Smooth muscle cell (in vitro differentiated cells): ENCODE results near the gene FBXO4. TPM values are rescaled to one million over a fixed set of nuclear protein-coding genes. Genes with fewer than 3 reads are reported as not detected.

Source experiments
- DNase-seq: peaks from one replicate; lab custom pipeline; 2025; ENCODE audit not compliant: unreplicated experiment; lab: John Stamatoyannopoulos, UW
- H2AFZ ChIP-seq: fragments of 200-600 bp; sonication (generic); 2 replicates; pipeline ENCODE4 v1.6.0; 2016; ENCODE audit warnings: antibody characterized with exemption, low read depth, mild to moderate bottlenecking
- H3F3A ChIP-seq: fragments of 200-600 bp; sonication (generic); 2 replicates; pipeline ENCODE4 v1.6.0; 2017; ENCODE audit warnings: antibody characterized with exemption, low read depth
- H3K27ac ChIP-seq: fragments of 200-600 bp; sonication (generic); 2 replicates; pipeline ENCODE4 v1.5.1; 2016; ENCODE audit warnings: low read depth, mild to moderate bottlenecking
- H3K27me3 ChIP-seq: fragments of 200-600 bp; sonication (generic); 2 replicates; pipeline ENCODE4 v1.6.1; 2016; ENCODE audit warnings: low read depth, mild to moderate bottlenecking
- H3K36me3 ChIP-seq: fragments of 200-600 bp; sonication (generic); 2 replicates; pipeline ENCODE4 v1.5.1; 2016; ENCODE audit warnings: low read depth
- H3K4me1 ChIP-seq: fragments of 200-600 bp; sonication (generic); 2 replicates; pipeline ENCODE4 v1.5.1; 2016; ENCODE audit warnings: low read depth
- H3K4me2 ChIP-seq: fragments of 200-600 bp; sonication (generic); 2 replicates; pipeline ENCODE4 v1.6.0; 2016; ENCODE audit warnings: mild to moderate bottlenecking
- H3K4me3 ChIP-seq: fragments of 200-600 bp; sonication (generic); 2 replicates; pipeline ENCODE4 v1.5.1; 2016; ENCODE audit warnings: mild to moderate bottlenecking
- H3K79me2 ChIP-seq: fragments of 200-600 bp; sonication (generic); 2 replicates; pipeline ENCODE4 v1.6.0; 2016; ENCODE audit warnings: low read depth, mild to moderate bottlenecking
- H3K9ac ChIP-seq: fragments of 200-600 bp; sonication (generic); 2 replicates; pipeline ENCODE4 v1.6.0; 2016; ENCODE audit warnings: low read depth
- H3K9me3 ChIP-seq: fragments of 200-600 bp; sonication (generic); replicated peaks from 2 replicates; pipeline ENCODE4 v1.5.1; 2016; ENCODE audit warnings: low read depth
- H4K20me1 ChIP-seq: fragments of 200-600 bp; sonication (generic); 2 replicates; pipeline ENCODE4 v1.6.0; 2016; ENCODE audit warnings: low read depth
- CTCF ChIP-seq: fragments of 200-600 bp; sonication (generic); IDR thresholded peaks from 2 replicates; pipeline ENCODE4 v1.5.1; 2017; ENCODE audit warnings: borderline replicate concordance, mild to moderate bottlenecking, antibody characterized with exemption; ENCODE audit not compliant: insufficient read depth, poor library complexity, severe bottlenecking
- WGBS: methylation state at CpG from one replicate; pipeline ENCODE4 v1.1.7; 2016; ENCODE audit warnings: low lambda C conversion rate; 5-methylcytosine and 5-hydroxymethylcytosine counted together
- polyA plus RNA-seq: library from polyadenylated mRNA; unstranded; fragments of >200 nt; fragmentation: Nextera tagmentation; extraction: Ambion mirVana; gene quantifications from 2 replicates; pipeline ENCODE4 v1.2.1, GENCODE V29; 2016
- total RNA-seq: library from RNA; depleted of rRNA; stranded (reverse); fragments of >200 nt; gene quantifications from 2 replicates; pipeline ENCODE4 v1.2.3, GENCODE V29; 2014

The FBXO4 gene
- total and polyA plus RNA-seq, 2 experiments from 2014 or later = 10.3 to 22.9 TPM

DNA sequence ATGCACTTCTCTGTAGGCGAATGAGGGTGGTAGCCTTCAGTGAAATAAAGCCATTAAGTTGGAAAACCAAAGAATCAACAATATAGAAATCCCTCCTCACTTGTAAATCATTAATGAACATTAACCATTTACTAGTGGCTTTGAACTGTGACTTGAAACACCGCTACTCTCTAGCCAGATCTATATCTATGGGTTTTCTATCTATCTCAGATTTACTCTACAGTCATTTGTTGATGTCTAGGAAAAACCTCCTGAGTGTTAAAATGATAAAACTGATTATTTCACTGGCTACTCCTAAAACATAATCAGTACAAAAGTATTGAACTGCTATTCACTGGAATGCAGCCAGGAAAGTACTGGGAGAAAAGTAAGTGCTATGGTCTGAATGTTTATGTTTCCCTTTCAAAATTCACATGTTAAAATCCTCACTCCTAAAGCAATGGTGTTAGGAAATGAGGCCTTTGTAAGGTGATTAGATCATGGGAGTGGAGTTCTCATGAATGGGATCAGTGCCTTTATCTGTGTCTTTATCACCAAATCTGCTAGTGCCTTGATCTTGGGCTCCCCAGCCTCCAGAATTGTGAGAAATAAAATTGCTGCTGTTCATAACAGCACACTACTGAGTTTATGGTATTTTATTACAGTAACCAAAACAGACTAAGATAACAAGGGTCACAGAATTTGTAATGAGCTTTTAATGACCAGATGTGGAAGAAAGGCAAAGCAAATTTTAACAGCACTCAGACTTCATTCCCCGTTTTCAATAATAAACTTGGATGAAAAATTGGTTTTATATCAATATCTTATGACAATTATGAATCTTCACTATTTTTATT, 46.2 kb upstream of the FBXO4 start:
- H2AFZ ChIP-seq = no peak overlapping the region
- WGBS = 81% methylated on average over 3 of the region's 3 CpGs
- no peaks in the 10 kb centered on the region for H3K27me3 ChIP-seq
- no peak overlapping the region for H3K4me3 ChIP-seq
- no peaks in the 10 kb centered on the region for H3K4me1 ChIP-seq
- no peaks in the 10 kb centered on the region for H3K36me3 ChIP-seq
- no peak for DNase-seq
- no peak overlapping the region for H3K9ac ChIP-seq
- no peak for TF ChIP-seq CTCF
- no peak overlapping the region for H3K4me2 ChIP-seq
- H3K27ac ChIP-seq = no peak overlapping the region
- no peaks in the 10 kb centered on the region for H3K79me2 ChIP-seq
- no peaks in the 10 kb centered on the region for H3F3A ChIP-seq
- H4K20me1 ChIP-seq = no peaks in the 10 kb centered on the region
- no peaks in the 10 kb centered on the region for H3K9me3 ChIP-seq

DNA sequence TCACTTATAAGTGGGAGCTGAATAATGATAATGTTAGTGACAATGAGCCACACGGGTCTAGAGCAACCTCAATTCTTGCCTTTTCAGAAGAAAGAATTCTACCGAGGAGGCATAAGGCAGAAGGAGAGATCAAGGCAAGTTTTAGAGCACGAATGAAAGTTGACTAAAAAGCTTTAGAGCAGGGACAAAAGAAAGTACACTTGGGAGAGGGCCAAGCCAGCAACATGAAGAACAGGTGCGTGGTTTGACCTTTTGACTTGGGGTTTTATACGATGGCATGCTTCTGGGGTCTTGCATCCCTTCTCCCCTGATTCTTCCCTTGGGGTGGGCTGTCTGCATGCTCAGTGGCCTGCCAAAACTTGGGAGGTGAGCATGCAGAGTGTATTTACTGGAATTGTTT, 42.3 kb upstream of the FBXO4 start:
- Histone ChIP-seq H4K20me1 (no peaks in the 10 kb centered on the region), H3K9me3 (peaks cover 3% of the 10 kb centered on the region), H2AFZ (no peak overlapping the region), H3K9ac (no peak overlapping the region), H3K4me1 (no peaks in the 10 kb centered on the region), H3F3A (no peaks in the 10 kb centered on the region), H3K4me2 (no peak overlapping the region), H3K27me3 (no peaks in the 10 kb centered on the region), H3K36me3 (no peaks in the 10 kb centered on the region), H3K27ac (no peak overlapping the region), H3K79me2 (no peaks in the 10 kb centered on the region), H3K4me3 (no peak overlapping the region)
- no peak for TF ChIP-seq CTCF
- DNase-seq = no peak
- 88% methylated on average over 5 of the region's 5 CpGs for WGBS

DNA sequence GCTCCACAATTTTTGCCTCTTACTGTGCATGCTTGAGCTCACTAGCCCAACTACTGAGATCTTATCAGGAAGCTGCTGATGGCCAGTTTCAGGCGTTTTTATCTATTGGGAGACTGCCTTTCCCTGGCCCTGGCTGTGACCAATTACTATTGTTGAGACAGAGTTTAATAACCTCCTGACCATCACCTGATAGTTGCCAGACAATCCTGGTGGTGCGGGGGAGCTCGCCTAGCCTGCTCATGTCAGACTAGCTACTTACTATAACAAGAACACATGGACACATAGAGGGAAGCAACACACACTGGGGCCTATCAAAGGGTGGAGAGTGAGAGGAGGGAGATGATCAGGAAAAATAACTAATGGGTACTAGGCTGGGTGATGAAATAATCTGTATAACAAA, 41.8 kb upstream of the FBXO4 start:
- no peak overlapping the region for H3K27ac ChIP-seq
- H3K9me3 ChIP-seq = peaks cover 3% of the 10 kb centered on the region
- no peak overlapping the region for H3K4me2 ChIP-seq
- H4K20me1 ChIP-seq = no peaks in the 10 kb centered on the region
- 83% methylated on average over 3 of the region's 3 CpGs for WGBS
- no peaks in the 10 kb centered on the region for H3K4me1 ChIP-seq
- no peak overlapping the region for H2AFZ ChIP-seq
- H3K4me3 ChIP-seq = no peak overlapping the region
- no peak for DNase-seq
- no peak for TF ChIP-seq CTCF
- H3K27me3 ChIP-seq = no peaks in the 10 kb centered on the region
- no peak overlapping the region for H3K9ac ChIP-seq
- H3F3A ChIP-seq = no peaks in the 10 kb centered on the region
- no peaks in the 10 kb centered on the region for H3K36me3 ChIP-seq
- H3K79me2 ChIP-seq = no peaks in the 10 kb centered on the region

DNA sequence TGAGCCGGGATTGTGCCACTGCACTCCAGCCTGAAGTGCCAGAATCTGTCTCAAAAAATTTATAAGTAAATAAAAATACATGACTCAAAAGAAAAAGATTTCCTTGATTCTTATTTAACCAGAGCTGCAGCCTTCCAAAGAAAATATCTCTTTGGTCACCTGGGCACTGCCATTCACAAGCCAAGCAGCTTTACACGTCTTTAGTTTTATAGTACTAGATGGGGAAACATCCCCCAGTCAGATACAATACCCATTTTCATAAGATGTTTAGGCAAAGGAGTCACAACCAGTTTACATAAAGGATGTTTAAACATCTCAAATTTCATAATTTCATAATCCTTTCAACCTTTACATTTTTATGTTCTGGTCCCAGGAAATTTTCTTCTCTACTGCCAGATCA, 41.1 kb upstream of the FBXO4 start:
- H3F3A ChIP-seq = no peaks in the 10 kb centered on the region
- H3K27ac ChIP-seq = no peak overlapping the region
- DNase-seq = no peak
- no peak overlapping the region for H3K9ac ChIP-seq
- 94% methylated on average over 2 of the region's 2 CpGs for WGBS
- no peaks in the 10 kb centered on the region for H3K36me3 ChIP-seq
- H3K79me2 ChIP-seq = no peaks in the 10 kb centered on the region
- H4K20me1 ChIP-seq = no peaks in the 10 kb centered on the region
- peaks cover 3% of the 10 kb centered on the region for H3K9me3 ChIP-seq
- H3K4me2 ChIP-seq = no peak overlapping the region
- no peak for TF ChIP-seq CTCF
- no peaks in the 10 kb centered on the region for H3K27me3 ChIP-seq
- H2AFZ ChIP-seq = no peak overlapping the region
- H3K4me3 ChIP-seq = no peak overlapping the region
- H3K4me1 ChIP-seq = no peaks in the 10 kb centered on the region
